GM10266 (cell line): Measurements from ENCODE around the gene STARD7.

Experiments used
- DNase-seq: peaks from one replicate; pipeline ENCODE4 v3.0.0; 2012; ENCODE audit errors: extremely low spot score
- CTCF ChIP-seq: IDR thresholded peaks from 2 replicates; pipeline ENCODE4 v1.5.1; 2012; ENCODE audit warnings: mild to moderate bottlenecking, low read depth; ENCODE audit not compliant: control insufficient read depth, insufficient read depth; ENCODE audit errors: missing control alignments

The STARD7 gene

GRCh38 chr2:96135621-96136020 is 73.0 kb downstream of the STARD7 start:
- TF ChIP-seq CTCF, result no peak
- DNase-seq, result no peak

DNA sequence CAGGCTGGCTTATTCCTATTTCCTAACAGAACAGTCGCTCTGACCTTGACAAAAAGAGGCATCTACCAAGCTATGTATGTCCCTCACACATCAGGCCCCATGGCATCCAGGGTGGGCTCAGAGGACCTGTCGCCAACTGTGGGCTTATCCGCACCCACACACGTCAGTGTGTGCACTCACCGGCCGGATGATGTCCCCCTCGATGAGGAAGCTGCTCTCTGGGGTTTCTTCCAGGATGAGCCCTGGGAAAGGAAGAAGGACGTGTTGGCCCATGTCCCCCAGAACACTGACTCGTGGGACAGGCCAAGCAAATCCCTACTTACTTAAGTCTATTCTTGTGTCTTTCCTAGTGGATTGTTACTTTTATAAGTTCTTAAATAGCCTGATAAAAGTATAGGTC is 73.5 kb downstream of the STARD7 start:
- DNase-seq, result no peak
- TF ChIP-seq CTCF, result no peak
